Lower lobe of right lung (tissue), 2 donors: Measurements from ENCODE around the gene TSEN15. TPM values are rescaled to one million over a fixed set of nuclear protein-coding genes. Genes with fewer than 3 reads are reported as not detected.

Experiments used
- ATAC-seq, 2 donors: fragments of 200-7000 bp; cut with Tn5 transposase; one replicate each; pipeline ENCODE4 v1.9.1; 2020 to 2022; ENCODE audit warnings: mild to moderate bottlenecking in 2 of 2, moderate library complexity in 2 of 2
- DNase-seq: peaks from one replicate; pipeline ENCODE4 v3.0.0-alpha.2; 2020
- H3K27ac ChIP-seq: fragments of 200-600 bp; one replicate; pipeline ENCODE4 v1.8.0; 2022
- H3K27me3 ChIP-seq: fragments of 200-600 bp; one replicate; pipeline ENCODE4 v1.8.0; 2022; ENCODE audit warnings: low read depth
- H3K36me3 ChIP-seq: fragments of 200-600 bp; one replicate; pipeline ENCODE4 v1.8.0; 2022; ENCODE audit warnings: mild to moderate bottlenecking
- H3K4me1 ChIP-seq: fragments of 200-600 bp; one replicate; pipeline ENCODE4 v1.8.0; 2022
- H3K4me3 ChIP-seq: fragments of 200-600 bp; one replicate; pipeline ENCODE4 v1.8.0; 2022; ENCODE audit warnings: mild to moderate bottlenecking
- H3K9me3 ChIP-seq: fragments of 200-600 bp; one replicate; pipeline ENCODE4 v1.8.0; 2022
- intact Hi-C: fragments of 100-400 bp; cut with DNase I; formaldehyde crosslinking; loops from one replicate; pipeline ENCODE4 v1.11.0; 2022
- total RNA-seq: library from RNA; stranded (reverse); fragmentation: NEBNext Ultra II Directional; extraction: Animal tissue kit (Norgen Biotek cat#: 25700); gene quantifications from one replicate; pipeline ENCODE4 v1.2.1, GENCODE V29; 2021
- TF ChIP-seq, protein P1 (sequence below): fragments of 200-600 bp; IDR thresholded peaks from one replicate; pipeline ENCODE4 v1.8.0; 2022; ENCODE audit warnings: antibody characterized with exemption, mild to moderate bottlenecking
- donor health status: DM: no; HTN: yes; CAD: no; lungs with severe emphysema.

The TSEN15 gene
- total RNA-seq, 1 donor from 2014 or later: 28.6 TPM

DNA sequence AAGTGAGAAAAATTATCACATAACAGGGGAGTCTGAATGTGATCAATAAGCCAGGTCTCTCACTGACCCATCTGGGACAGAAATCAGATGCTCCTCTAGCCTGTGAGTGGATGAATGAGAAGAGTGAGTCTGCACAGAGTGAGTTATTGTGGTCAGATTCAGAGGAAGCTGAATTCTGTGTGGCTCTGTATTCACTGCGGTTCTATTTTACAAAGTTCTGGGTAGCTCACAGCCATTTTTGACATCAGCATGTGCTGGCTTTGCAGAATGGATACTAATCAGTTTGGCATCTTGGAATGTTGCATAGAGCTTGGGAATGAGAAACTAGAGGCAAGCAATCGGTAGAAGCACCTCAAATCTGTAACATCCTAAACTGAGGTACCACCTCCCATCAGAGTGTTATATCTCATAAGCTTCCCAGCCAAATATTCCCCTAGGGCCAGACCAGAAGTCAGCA lies 17.8 kb upstream of the TSEN15 start:
- H3K27me3 ChIP-seq: peaks cover 23% of the 10 kb centered on the region
- peaks cover 18% of the 10 kb centered on the region for H3K4me1 ChIP-seq
- ATAC-seq: no peak
- H3K9me3 ChIP-seq: no peaks in the 10 kb centered on the region
- no peak for DNase-seq
- intact Hi-C loops: no loop called here
- no peak overlapping the region for H3K27ac ChIP-seq
- TF ChIP-seq, protein P1, sequence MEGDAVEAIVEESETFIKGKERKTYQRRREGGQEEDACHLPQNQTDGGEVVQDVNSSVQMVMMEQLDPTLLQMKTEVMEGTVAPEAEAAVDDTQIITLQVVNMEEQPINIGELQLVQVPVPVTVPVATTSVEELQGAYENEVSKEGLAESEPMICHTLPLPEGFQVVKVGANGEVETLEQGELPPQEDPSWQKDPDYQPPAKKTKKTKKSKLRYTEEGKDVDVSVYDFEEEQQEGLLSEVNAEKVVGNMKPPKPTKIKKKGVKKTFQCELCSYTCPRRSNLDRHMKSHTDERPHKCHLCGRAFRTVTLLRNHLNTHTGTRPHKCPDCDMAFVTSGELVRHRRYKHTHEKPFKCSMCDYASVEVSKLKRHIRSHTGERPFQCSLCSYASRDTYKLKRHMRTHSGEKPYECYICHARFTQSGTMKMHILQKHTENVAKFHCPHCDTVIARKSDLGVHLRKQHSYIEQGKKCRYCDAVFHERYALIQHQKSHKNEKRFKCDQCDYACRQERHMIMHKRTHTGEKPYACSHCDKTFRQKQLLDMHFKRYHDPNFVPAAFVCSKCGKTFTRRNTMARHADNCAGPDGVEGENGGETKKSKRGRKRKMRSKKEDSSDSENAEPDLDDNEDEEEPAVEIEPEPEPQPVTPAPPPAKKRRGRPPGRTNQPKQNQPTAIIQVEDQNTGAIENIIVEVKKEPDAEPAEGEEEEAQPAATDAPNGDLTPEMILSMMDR: no peak
- no peak overlapping the region for H3K4me3 ChIP-seq
- H3K36me3 ChIP-seq: no peaks in the 10 kb centered on the region

DNA sequence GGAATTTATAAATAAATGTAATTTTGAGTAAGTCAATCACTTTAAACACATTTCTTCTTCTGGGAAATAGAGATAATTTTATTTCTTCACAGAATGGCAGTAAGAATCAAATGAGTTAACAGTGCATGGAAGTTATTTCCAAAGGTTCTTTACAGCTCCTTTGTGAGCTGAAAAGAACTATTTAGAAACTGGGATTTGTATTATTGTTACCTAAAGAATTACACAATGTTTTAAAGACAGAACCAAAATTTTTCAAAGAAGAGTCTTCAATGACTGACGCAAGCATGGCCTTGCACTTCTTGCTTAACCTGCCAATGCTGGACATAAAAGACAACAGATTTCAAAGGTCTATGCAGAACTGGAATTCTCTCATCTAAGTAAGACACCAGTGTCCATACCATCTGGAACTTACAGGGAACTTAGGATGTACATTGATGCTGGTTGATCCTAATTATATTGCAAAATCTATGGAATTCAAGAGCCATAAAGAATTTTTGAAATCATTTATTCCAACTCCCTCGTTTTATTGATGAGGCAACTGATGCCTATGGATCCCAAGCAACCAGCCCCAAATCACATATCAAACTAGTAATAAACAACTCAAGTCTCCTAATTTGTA lies 16.7 kb upstream of the TSEN15 start:
- H3K4me3 ChIP-seq: no peak overlapping the region
- TF ChIP-seq, protein P1: no peak
- H3K27me3 ChIP-seq: peaks cover 23% of the 10 kb centered on the region
- intact Hi-C loops: no loop called here
- no peak overlapping the region for H3K27ac ChIP-seq
- no peaks in the 10 kb centered on the region for H3K36me3 ChIP-seq
- ATAC-seq (no peak), DNase-seq (no peak)
- no peaks in the 10 kb centered on the region for H3K9me3 ChIP-seq
- peaks cover 18% of the 10 kb centered on the region for H3K4me1 ChIP-seq

DNA sequence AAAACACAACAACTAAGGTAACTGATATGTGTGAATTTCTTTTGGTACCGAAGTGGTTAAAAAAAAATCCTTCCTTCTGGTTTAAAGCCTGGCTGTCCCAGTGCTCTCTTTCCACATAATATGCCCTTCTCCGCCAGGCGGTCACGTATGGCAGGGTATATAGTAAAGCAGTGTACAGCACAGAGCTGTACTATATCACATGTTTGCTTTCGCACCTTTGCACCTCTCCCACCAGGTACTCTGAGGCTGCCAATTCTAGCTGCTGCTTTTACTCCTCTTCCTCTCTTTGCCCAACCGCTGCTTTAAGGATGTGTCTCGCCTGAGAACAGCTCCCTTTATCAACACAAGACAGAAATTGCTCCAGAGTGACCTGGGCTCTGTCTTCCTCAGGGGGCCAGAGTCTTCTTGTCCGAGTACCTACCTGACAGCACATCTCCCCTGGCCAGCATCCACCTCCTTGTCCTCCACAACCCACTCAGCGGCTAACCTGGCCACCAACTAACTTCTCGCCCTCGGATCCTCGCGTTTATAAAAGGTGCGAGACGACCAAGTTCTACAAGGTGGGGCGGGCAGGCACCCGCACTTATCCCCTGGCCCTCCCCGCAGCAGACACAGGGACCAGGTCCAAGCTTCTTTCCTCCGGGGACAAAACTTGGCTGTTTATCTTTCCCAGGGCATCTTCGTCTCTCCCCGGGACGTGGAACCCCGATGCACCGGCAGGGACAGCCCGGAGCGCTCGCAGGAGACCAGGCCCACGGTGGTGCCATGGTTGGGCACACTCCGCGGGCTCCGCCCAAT lies 15.6 kb upstream of the TSEN15 start:
- no peak for DNase-seq
- H3K27me3 ChIP-seq: peaks cover 23% of the 10 kb centered on the region
- peak overlapping the region; percentile 59 for H3K27ac ChIP-seq
- no peaks in the 10 kb centered on the region for H3K9me3 ChIP-seq
- TF ChIP-seq, protein P1: no peak
- ATAC-seq: peak; percentile 6 to 60
- H3K4me1 ChIP-seq: peaks cover 18% of the 10 kb centered on the region
- H3K4me3 ChIP-seq: peak overlapping the region; percentile 69
- intact Hi-C loops: no loop called here
- H3K36me3 ChIP-seq: no peaks in the 10 kb centered on the region

DNA sequence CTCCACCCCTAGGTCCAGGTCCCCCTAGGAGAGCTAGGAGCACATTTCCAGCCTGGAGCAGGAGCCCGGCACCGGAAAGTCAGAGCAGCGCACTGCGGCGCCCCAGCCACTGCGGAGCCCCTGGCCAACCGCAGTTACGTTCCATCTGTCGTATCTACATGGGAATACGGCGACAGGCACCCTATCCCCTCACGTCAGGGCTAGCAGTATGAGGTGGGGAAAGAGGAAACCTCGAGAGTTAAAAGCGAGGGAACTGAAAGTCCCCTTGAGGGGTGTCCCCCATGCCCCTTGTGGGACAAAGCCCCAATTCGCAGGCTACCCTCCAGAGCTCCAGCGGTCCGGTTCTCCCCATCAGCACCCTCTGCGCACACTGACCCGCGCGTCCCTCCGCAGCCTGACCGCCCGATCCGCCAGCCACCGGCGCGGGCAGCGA lies 15.0 kb upstream of the TSEN15 start:
- Histone ChIP-seq H3K4me3 (peak overlapping the region; percentile 69), H3K36me3 (no peaks in the 10 kb centered on the region), H3K27me3 (peaks cover 23% of the 10 kb centered on the region), H3K9me3 (no peaks in the 10 kb centered on the region), H3K27ac (peak overlapping the region; percentile 59), H3K4me1 (peaks cover 18% of the 10 kb centered on the region)
- peak; percentile 49 for DNase-seq
- TF ChIP-seq, protein P1: no peak
- ATAC-seq: peak in 1 of 2 donors; percentile 73
- intact Hi-C loops: no loop called here

DNA sequence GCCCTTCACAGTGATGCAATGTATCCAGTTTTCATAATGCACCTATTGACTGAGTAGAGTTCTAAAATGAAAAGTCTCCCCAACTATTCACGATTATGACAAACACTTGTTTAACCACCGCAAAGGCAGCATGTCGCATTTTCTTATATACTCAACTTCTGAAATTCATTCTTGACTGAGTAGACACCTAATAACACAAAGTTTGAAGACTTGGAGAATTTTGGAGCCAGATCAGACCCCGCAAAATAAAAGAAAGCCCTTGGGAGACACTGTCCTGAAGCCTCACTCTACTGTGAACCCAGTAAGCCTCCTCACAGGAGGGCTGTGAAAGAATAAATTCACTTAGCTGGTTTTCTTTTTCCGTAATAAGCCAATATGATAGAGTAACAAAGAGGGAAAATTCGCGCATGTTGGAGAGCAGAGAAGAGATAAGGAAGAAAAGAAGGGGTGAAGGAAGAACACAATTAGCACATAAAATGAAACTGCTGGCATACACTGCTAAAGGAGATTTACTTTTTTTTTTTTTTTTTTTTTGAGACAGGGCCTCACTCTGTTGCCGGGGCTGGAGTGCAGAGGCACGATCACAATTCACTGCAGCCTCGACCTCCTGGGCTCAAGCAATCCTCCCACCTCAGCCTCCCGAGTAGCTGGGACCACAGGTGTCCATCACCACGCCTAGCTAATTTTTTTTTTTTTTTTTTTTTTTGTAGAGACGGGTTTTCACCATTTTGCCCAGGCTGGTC lies 13.5 kb upstream of the TSEN15 start:
- Histone ChIP-seq H3K27ac (no peak overlapping the region), H3K27me3 (peaks cover 23% of the 10 kb centered on the region), H3K4me1 (peaks cover 18% of the 10 kb centered on the region), H3K36me3 (no peaks in the 10 kb centered on the region), H3K9me3 (no peaks in the 10 kb centered on the region), H3K4me3 (peak overlapping the region; percentile 69)
- intact Hi-C loops: no loop called here
- DNase-seq (no peak), ATAC-seq (no peak)
- TF ChIP-seq, protein P1: no peak
